ENCODE results near the gene MYO1F.

- TF ChIP-seq CTCF (IDR thresholded peaks at IDR 0.05) (peak; percentile 21 to 62 (median 44)), POLR2A (IDR thresholded peaks at IDR 0.05) (no peak)
Observed at GRCh38 chr19:8585894-8586750, 8.9 kb upstream of the MYO1F start.
